ENCODE measurements around the gene STX2.
"Not testable (repeated sequence)": the region's sequence is repeated elsewhere in the genome, so short reads cannot be mapped to it uniquely, and the experiment has no call there.

The STX2 gene

DNA sequence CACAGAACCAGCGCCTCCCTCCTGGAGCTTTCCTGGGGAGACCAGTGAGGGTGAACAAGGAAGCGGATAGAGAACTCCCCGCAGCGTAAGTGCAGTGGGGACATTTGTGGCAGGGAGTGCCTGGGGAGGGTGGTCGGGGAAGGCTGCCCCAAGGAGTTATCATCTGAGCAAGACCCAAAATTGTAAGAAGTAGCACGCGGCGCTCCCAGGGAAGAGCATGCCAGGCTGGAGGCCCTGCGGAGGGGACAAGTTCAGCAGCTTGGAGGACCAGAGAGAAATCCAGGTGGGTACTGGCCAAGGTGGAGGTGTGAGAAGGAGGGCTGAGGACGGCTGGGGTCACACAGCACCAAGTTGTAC, 76.8 kb downstream of the STX2 start:
- TF ChIP-seq, protein P1, sequence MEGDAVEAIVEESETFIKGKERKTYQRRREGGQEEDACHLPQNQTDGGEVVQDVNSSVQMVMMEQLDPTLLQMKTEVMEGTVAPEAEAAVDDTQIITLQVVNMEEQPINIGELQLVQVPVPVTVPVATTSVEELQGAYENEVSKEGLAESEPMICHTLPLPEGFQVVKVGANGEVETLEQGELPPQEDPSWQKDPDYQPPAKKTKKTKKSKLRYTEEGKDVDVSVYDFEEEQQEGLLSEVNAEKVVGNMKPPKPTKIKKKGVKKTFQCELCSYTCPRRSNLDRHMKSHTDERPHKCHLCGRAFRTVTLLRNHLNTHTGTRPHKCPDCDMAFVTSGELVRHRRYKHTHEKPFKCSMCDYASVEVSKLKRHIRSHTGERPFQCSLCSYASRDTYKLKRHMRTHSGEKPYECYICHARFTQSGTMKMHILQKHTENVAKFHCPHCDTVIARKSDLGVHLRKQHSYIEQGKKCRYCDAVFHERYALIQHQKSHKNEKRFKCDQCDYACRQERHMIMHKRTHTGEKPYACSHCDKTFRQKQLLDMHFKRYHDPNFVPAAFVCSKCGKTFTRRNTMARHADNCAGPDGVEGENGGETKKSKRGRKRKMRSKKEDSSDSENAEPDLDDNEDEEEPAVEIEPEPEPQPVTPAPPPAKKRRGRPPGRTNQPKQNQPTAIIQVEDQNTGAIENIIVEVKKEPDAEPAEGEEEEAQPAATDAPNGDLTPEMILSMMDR (IDR thresholded peaks at IDR 0.05) = no peak
- Mint-ChIP-seq H3K27ac (no peak overlapping the region), H3K36me3 (ENCODE audit: low read depth) (no peaks in the 10 kb centered on the region), H3K4me3 (no peak overlapping the region), H3K9me3 (no peaks in the 10 kb centered on the region), H3K4me1 (no peaks in the 10 kb centered on the region), H3K27me3 (ENCODE audit: low read depth, poor library complexity) (peaks cover 28% of the 10 kb centered on the region)
- no peak for DNase-seq

DNA sequence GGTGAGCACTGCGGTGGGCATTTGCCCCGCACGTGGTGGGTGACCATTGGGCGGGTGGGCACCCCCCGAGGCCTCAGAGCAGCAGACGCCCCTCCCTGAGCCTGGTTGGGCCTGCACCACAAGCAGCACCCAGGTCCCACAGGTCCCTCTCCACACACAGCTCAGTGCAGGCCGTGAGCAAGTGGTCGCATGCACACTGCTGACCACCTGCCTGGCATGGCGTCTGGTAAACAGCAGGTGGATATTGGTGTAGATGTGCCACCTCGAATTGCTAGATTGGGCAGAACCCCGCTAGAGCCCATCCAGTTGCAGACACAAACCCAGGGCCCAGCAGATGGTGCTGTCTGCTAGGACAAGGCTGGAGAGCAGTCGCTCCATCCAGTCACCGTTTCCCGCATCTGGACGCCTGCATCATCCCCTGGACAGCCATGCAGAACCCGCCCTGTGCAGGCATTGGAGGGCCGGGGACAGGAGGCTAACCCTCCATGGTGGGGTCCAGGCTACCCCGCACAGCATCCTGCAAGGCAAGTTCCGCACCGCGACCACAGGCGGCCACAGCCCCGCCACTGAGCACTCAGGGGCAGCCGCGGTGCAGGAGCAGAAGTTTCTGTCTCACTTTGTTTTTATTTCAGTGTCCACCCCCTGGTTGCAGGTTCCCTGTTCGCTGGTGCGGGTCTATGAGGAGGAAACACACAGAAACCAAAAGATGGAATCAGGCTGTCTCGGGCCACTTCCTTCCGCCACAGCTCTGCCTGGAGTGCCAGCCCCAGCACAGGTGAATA, 77.3 kb downstream of the STX2 start:
- peak; percentile 67 for DNase-seq
- H3K4me1 Mint-ChIP-seq = no peaks in the 10 kb centered on the region
- H3K36me3 Mint-ChIP-seq (ENCODE audit: low read depth) = no peaks in the 10 kb centered on the region
- H3K9me3 Mint-ChIP-seq = no peaks in the 10 kb centered on the region
- peaks cover 28% of the 10 kb centered on the region for H3K27me3 Mint-ChIP-seq (ENCODE audit: low read depth, poor library complexity)
- H3K4me3 Mint-ChIP-seq = no peak overlapping the region
- TF ChIP-seq, protein P1 (IDR thresholded peaks at IDR 0.05) = peak; percentile 60
- H3K27ac Mint-ChIP-seq = no peak overlapping the region

DNA sequence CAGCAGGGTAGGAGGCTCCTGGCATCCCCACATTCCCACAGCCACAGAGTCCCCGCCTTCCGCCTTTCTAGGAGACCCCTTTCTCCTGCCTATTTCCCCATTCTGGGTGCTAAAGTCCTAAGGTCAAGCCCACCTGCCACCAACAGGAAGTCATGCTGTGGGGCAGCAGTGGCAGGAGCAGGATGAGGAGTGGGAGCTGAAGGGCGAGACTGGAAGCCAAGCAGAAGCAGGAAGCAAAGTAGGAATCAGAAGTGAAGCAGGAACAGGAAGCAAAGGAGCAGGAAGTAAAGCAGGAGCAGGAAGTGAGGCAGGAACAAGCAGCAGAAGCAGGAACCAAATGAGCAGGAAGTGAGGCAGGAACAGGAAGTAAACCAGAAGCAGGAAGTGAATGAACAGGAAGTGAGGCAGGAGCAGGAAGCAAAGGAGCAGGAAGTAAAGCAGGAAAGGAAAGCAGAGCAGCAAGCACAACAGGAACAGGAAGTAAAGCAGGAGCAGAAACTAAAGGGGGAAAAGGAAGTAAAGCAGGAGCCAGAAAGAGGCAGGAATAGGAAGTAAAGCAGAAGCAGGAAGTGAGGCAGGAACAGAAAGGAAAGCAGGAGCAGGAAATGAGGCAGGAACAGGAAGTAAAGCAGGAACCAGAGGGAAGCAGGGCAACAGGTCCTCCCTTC, 84.7 kb downstream of the STX2 start:
- TF ChIP-seq, protein P1 (IDR thresholded peaks at IDR 0.05) = no peak
- DNase-seq = no peak
- peaks cover 25% of the 10 kb centered on the region for H3K27me3 Mint-ChIP-seq (ENCODE audit: low read depth, poor library complexity)
- no peaks in the 10 kb centered on the region for H3K4me1 Mint-ChIP-seq
- no peaks in the 10 kb centered on the region for H3K36me3 Mint-ChIP-seq (ENCODE audit: low read depth)
- no peak overlapping the region for H3K4me3 Mint-ChIP-seq
- peaks cover 6% of the 10 kb centered on the region for H3K9me3 Mint-ChIP-seq
- H3K27ac Mint-ChIP-seq = peak overlapping the region; percentile 23

DNA sequence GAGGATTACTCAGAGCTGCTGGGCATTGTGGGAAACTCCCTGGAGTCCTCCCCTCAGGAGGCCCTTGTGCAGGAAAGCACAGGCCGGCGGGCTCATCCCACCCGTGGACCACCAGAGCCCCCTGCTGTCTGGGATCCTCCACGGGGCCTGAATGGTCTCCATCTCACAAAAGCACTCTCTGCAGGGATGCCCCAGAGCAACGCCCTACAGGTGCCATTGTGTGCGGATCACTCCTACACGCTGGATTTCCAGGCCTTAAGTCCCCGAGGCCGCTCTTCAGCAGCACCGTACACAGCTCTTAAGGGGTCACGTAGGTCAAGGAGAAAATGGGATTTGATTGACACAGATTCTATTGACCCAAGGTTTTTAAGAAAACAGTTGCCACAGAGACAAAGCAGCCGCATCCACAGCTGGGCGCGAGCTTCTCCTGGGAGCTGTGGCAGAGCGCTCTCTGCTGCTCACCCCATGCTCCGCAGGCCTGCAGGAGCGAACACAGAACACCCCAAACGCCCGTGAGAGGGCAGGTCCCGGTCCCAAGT, 86.3 kb downstream of the STX2 start:
- TF ChIP-seq, protein P1 (IDR thresholded peaks at IDR 0.05) = no peak
- DNase-seq = peak; percentile 33
- Mint-ChIP-seq H3K27ac (no peak overlapping the region), H3K27me3 (ENCODE audit: low read depth, poor library complexity) (peaks cover 27% of the 10 kb centered on the region), H3K36me3 (ENCODE audit: low read depth) (no peaks in the 10 kb centered on the region), H3K9me3 (peaks cover 6% of the 10 kb centered on the region), H3K4me1 (peaks cover 3% of the 10 kb centered on the region), H3K4me3 (no peak overlapping the region)

DNA sequence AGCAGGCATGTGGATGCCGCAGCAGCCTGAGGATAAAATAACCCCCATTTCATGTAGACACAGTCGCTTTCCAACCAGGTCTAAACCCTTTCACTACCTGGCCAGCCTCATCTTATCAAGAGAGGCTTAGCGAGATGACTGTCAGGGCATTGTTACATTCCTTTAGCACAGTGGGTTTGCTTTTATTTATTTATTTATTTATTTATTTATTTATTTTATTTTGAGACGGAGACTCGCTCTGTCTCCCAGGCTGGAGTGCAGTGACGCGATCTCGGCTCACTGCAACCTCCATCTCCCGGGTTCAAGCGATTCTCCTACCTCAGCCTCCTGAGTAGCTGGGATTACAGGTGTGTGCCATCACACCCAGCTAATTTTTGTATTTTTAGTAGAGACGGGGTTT, 87.0 kb downstream of the STX2 start:
- not testable (repeated sequence) for H3K27ac Mint-ChIP-seq; H3K4me1 Mint-ChIP-seq; H3K9me3 Mint-ChIP-seq; H3K36me3 Mint-ChIP-seq (ENCODE audit: low read depth); H3K4me3 Mint-ChIP-seq; DNase-seq
- H3K27me3 Mint-ChIP-seq (ENCODE audit: low read depth, poor library complexity) = peaks cover 27% of the 10 kb centered on the region

DNA sequence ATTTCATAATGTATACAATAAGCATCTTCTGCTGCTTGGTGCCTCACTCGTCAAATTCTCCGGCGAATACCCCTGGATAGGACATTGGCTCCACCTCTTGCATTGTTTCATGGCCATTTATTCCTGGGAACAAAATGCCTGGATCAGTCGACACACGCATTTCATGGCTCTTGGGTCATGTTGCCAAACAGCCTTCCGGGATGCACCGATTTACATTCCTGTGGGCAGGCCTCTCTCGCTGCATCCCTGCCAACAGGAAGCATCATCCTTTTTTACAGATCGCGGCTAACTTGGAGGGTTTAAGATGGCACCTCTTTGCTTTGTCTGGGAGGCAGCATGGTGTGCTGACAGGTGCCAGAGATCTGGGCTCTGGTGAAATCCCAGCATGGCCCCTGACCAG, 90.3 kb downstream of the STX2 start:
- no peaks in the 10 kb centered on the region for H3K36me3 Mint-ChIP-seq (ENCODE audit: low read depth)
- TF ChIP-seq, protein P1 (IDR thresholded peaks at IDR 0.05) = no peak
- peaks cover 4% of the 10 kb centered on the region for H3K9me3 Mint-ChIP-seq
- peaks cover 5% of the 10 kb centered on the region for H3K4me1 Mint-ChIP-seq
- no peak overlapping the region for H3K4me3 Mint-ChIP-seq
- H3K27me3 Mint-ChIP-seq (ENCODE audit: low read depth, poor library complexity) = peaks cover 37% of the 10 kb centered on the region
- no peak for DNase-seq
- H3K27ac Mint-ChIP-seq = no peak overlapping the region

All from nephron progenitor cell (in vitro differentiated cells).